Measurements from ENCODE around the gene FGFR3.
"Not testable (repeated sequence)": the region's sequence is repeated elsewhere in the genome, so short reads cannot be mapped to it uniquely, and the experiment has no call there.

Gene FGFR3

GRCh38 chr4:1821679-1822567 is 28.8 kb downstream of the FGFR3 start:
- DNase-seq: no peak

- DNase-seq: no peak
Measured at GRCh38 chr4:1822568-1823544, 29.8 kb downstream of the FGFR3 start.

- no peak for DNase-seq
Measured at GRCh38 chr4:1823545-1823932, 30.4 kb downstream of the FGFR3 start.

GRCh38 chr4:1824746-1825145 is 31.7 kb downstream of the FGFR3 start:
- DNase-seq: no peak

DNA sequence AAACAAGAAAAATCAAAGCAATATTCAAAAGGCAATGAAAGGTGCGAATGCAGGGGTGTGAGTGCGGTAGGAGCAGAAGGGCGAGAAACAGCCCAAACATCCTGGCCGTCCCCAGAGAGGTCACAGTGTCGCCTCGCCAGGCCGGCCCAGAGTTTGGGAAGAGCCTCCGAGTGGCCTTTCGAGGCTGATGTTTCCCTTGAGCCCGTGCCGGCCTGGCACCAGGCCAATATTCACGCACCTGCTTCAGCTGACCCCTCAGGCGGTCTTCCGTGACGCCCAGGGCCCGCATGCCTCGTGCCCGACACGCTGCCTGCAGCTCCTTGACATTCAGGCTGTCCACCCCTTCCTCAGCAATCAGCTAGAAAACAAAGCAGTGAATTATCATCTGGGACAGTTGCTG is 32.2 kb downstream of the FGFR3 start:
- DNase-seq: no peak

DNA sequence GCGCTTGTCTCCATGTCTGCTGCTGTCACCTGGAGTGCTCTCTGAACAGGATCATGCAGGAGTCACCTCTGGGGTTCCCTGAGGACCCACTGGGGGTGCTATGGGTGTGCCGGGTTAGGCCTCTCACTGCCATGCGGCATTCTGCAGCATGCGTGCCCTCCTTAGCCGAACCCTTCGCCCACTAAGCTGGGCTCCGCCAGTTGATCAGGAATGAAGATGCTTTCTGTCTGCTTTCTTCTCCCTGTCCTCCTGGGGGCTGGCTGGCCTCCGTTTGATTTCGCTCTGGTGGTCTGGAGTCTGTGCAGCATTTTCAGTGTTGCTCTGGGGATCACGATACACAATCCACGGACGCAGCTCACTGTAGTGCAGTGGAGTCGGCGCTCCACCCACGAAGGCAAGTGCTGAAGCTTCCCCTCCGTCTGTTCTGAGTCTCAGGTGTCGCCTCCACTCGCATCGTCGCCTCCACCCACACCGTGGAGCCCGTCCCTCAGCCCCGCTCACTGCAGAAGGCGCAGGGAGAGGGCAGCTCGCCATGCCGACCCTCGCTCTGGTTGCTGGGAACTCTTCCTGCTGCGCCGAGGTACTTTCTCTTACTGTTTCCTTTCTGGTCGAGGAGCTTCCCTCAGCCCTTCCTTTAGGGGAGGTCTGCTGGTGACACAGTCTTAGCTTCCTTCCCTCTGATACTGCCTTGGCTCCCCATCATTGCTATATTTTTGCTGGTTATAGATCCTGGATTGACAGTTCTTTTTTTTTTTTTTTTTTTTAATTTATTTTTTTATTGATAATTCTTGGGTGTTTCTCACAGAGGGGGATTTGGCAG is 33.6 kb downstream of the FGFR3 start:
- DNase-seq: no peak

GRCh38 chr4:1830234-1830633 is 37.1 kb downstream of the FGFR3 start:
- no peak for DNase-seq

- no peak for DNase-seq
Measured at GRCh38 chr4:1830642-1831228, 37.6 kb downstream of the FGFR3 start.

- no peak for DNase-seq
Measured at GRCh38 chr4:1831331-1831730, 38.2 kb downstream of the FGFR3 start.

GRCh38 chr4:1832690-1833089 is 39.6 kb downstream of the FGFR3 start:
- no peak for DNase-seq

- DNase-seq: no peak
Measured at GRCh38 chr4:1833307-1834046, 40.4 kb downstream of the FGFR3 start.

- DNase-seq: no peak
Measured at GRCh38 chr4:1834047-1834775, 41.1 kb downstream of the FGFR3 start.

DNA sequence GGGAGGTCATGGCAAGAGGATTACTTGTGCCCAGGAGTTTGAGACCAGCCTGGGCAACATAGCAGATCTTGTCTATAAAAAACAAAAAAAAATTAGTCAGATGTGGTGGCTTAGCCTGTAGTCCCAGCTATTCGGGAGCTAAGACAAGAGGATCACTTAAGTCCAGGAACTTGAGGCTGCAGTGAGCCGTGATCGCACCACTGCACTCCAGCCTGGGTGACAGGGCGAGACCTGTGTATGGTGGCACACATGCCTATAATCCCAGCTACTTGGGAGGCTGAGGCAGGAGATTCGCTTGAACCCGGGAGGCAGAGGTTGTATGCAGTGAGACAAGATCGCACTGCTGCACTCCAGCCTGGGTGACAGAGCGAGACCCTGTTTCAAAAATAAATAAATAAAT is 42.7 kb downstream of the FGFR3 start:
- not testable (repeated sequence) for DNase-seq

DNA sequence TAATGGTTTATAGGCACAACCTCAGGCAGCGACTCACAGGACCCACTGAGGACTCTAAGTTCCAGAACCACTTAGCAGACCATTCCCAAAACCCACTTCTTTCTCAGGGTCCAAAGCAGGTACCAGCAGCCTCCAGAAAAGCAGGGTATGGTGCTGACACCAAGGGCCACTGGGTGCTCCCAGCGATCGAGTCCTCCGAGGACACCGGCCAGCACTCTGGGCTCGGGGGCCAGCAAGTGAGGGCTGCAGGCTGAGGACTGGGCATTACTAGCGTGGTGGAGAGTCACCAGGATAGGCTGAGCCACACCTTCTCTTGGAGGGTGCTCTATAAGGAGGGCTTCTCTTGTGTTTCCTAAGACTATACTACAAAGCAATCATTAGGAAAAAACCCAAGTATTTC is 43.6 kb downstream of the FGFR3 start:
- DNase-seq: no peak

DNA sequence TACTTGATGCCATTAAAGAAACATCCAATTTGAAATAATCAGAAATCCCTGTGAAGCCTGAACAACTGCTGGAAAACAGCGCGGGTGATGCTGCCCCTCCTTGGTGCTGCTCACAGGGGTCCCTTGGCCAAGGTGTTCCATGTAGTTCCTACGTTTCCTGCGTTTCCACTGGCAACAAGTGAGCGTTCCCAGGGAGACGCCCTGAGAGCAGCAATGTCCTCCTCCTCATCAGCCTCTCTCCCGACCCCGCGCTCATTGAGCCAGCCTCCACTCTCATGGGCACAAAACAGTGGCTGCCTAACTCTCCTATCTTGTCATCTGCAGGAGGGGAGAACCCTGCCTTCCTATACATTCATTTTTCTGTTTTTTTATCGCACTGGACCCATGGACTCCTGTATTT is 44.0 kb downstream of the FGFR3 start:
- no peak for DNase-seq

DNA sequence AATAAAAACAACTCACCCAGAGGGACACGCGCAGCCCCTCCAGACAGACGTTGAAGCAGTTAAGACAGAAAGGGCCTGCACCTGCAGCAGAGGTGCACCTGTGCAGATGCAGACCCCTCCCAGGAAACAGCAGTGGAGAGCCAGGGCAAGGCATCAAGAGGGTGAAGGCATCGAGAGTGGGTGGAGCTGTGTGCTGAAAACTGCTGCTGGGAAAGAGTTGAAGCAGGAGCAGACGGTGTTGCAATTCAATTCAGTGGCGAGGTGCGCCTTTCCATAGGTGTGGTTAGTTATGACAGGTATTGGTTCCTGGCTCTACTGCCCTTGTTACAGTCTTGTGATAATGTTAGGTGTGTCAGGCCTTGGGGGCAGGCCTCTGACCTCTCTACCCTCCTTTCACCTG is 46.2 kb downstream of the FGFR3 start:
- no peak for DNase-seq

DNA sequence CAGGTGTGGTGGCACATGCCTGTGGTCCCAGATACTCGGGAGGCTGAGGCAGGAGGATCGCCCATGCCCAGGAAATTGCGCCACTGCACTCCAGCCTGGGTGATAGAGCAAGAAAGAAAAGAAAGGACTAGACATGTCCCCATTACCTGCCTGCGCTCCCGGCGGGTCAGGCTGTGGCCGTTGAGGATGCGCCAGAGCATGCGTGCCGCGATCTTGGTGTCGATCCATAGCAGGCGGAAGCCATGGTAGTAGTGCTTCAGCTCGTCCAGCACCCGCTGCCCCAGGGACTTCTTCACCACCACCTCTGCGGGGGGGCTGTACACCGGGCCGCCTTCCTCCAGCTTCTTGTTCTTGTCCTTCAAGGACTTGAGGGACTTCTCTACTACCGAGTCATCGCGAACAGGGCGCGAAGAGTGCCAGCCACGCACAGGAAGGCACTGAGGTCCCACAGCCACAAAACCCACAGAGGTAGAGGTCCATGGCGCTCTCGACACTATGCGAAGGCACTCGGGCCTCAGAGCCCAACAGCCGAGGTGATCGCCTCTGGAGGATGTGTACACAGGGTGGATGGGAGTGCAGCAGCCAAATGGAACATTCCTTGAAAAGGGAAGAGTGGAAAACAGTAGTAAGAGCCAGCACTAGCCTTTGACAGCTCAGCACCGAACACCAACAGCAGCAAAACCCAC is 48.3 kb downstream of the FGFR3 start:
- DNase-seq: no peak

DNA sequence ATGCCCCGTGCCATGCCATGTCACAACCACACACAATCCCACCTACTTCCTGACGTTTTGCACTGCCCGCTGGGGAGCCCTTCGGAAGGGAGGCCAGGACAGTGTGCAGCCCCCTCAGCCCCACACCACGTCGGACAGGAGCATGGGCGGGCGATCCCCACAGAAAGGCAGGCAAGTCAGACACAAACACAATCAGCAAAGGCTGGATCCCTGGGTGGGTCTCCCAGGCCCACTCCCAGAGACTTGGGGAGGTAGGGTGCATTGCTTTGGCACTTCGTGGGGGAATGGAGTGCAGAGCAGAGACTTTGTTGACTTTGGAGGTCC is 48.8 kb downstream of the FGFR3 start:
- no peak for DNase-seq

GRCh38 chr4:1842339-1842895 is 49.3 kb downstream of the FGFR3 start:
- no peak for DNase-seq

DNA sequence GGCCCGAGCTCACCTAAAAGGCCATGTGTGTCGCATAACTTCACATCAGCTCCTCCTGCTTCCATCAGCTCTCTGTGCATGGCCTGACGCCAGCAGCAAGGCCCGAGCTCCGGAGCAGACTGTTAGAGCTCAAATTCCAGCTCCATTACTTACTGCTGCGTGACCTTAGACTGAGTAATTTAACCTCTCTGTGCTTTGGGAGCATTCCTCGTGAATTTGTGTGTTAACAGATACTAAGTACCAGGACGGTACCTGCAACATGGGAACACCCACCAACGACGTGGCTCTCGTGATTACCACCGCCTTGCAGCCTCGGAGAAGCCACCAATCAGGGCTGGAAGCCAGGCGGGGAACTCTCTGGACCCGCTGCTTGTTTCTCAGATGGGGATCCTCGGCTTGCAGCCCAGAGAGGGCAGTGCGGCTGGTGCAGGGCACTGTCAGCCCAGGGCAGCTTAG is 49.9 kb downstream of the FGFR3 start:
- DNase-seq: no peak

Measured in stimulated activated CD4-positive, alpha-beta T cell treated with anti-CD3 and anti-CD28 coated beads, Interleukin-2, amount 100 ng/mL, for 48 hours (primary cell).